ENCODE measurements around the gene ABCE1.
"Not testable (repeated sequence)": the region's sequence is repeated elsewhere in the genome, so short reads cannot be mapped to it uniquely, and the experiment has no call there.

The ABCE1 gene

DNA sequence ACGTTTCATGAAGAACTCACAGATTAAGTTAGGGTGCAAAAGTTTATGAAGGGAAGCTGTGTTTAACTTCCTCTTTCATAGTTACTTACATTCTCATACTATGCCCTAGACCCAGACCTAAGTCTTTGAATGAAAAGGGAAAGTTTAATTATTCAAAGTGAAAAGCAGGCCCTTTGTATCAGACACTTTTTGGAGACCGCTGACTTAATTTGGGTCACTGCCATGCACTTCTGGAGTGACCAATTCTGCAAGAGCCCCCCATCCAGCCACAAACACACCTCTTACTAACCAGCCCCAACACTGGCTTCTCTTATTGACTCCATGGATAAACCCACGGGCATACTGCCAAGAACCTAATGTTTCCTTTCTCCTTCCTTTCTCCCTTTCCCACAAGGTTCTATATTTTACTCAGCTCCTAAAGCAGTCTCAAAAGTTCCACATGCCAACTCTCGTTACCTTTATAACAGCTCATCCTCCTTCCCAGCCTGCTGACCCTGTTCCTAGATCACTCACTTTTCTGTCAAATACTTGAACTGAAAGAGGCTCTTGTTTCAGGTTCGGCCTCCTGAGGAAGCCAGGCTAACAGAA, 34.5 kb downstream of the ABCE1 start:
- H3K27ac ChIP-seq (replicated peaks; ENCODE audit: low read length): no peak overlapping the region

DNA sequence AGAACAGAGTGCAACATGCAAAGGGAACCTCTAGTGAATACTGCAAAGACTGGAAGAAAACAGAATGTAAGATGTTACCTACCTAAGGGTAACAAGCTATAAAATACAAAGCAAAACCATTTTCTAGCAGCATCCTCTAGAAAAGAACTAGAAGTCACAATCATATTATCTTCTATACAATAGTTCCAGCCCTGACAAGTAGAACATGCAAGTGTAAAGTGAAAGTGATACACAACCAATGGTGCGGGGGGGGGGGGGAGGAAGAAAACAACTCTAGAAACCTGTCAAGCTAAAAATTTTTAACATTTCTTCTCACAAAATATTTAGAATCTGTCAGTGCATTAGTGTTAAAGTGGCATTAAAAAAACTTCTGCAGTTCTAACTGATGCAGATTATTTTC, 38.1 kb downstream of the ABCE1 start:
- H3K36me3 ChIP-seq (replicated peaks in 1 of 2; ENCODE audit: control insufficient read depth in 2 of 2, insufficient read depth in 2 of 2, low read length in 2 of 2): peaks cover 12 to 83% of the 10 kb centered on the region in 2 donors
- not testable (repeated sequence) for H2AFZ ChIP-seq (ENCODE audit: low read length); H3K79me1 ChIP-seq (ENCODE audit: low read depth, low read length); H2AK5ac ChIP-seq (ENCODE audit: low read depth, low read length); H2BK120ac ChIP-seq (ENCODE audit: low read depth, low read length); H3K9ac ChIP-seq (ENCODE audit: low read depth, low read length, poor library complexity); H3K9me3 ChIP-seq (replicated peaks in 1 of 2; ENCODE audit: control insufficient read depth in 2 of 2, insufficient read depth in 1 of 2, low read depth in 1 of 2, low read length in 2 of 2); H3K14ac ChIP-seq (ENCODE audit: low read length); H3K18ac ChIP-seq (ENCODE audit: low read length); DNase-seq (ENCODE audit: low spot score); H3K4me2 ChIP-seq (ENCODE audit: insufficient read depth, low read length, poor library complexity, severe bottlenecking); H4K8ac ChIP-seq (ENCODE audit: low read depth, low read length); H2BK15ac ChIP-seq (ENCODE audit: low read length); H3K27ac ChIP-seq (replicated peaks; ENCODE audit: low read length); H3K4me3 ChIP-seq (ENCODE audit: low read length in 2 of 2); H3K4me1 ChIP-seq (ENCODE audit: control insufficient read depth in 2 of 2, insufficient read depth in 1 of 2, low read depth in 1 of 2, low read length in 2 of 2); H3K23ac ChIP-seq (ENCODE audit: low read depth, low read length, poor library complexity); H2BK12ac ChIP-seq (ENCODE audit: low read length); H3K4ac ChIP-seq (ENCODE audit: low read length); H3K27me3 ChIP-seq (ENCODE audit: control insufficient read depth in 3 of 3, insufficient read depth in 3 of 3, low read depth in 1 of 3, low read length in 3 of 3); H4K91ac ChIP-seq (ENCODE audit: low read depth, low read length, poor library complexity); H2BK5ac ChIP-seq (ENCODE audit: low read length)
- WGBS, 2 donors (ENCODE audit: extremely low coverage in 2 of 2, insufficient read length in 2 of 2, insufficient replicate concordance in 1 of 2): no CpG with 5 or more reads among the region's 1 CpG

More for the DNA sequence above, 34.5 kb downstream of the ABCE1 start:
- no peak for DNase-seq (ENCODE audit: low spot score)
- Histone ChIP-seq H2BK120ac (ENCODE audit: low read depth, low read length) (no peak overlapping the region), H3K4me2 (ENCODE audit: insufficient read depth, low read length, poor library complexity, severe bottlenecking) (no peak overlapping the region), H2AK5ac (ENCODE audit: low read depth, low read length) (no peak overlapping the region), H2BK12ac (ENCODE audit: low read length) (no peak overlapping the region), H2AFZ (ENCODE audit: low read length) (no peak overlapping the region), H3K4me1 (ENCODE audit: control insufficient read depth in 2 of 2, insufficient read depth in 1 of 2, low read depth in 1 of 2, low read length in 2 of 2) (no peaks in the 10 kb centered on the region), H3K79me1 (ENCODE audit: low read depth, low read length) (no peaks in the 10 kb centered on the region), H3K23ac (ENCODE audit: low read depth, low read length, poor library complexity) (no peak overlapping the region), H2BK15ac (ENCODE audit: low read length) (no peak overlapping the region), H3K27me3 (ENCODE audit: control insufficient read depth in 3 of 3, insufficient read depth in 3 of 3, low read depth in 1 of 3, low read length in 3 of 3) (peaks cover 0 to 2% (median 0%) of the 10 kb centered on the region in 3 experiments), H4K8ac (ENCODE audit: low read depth, low read length) (no peak overlapping the region), H3K36me3 (replicated peaks in 1 of 2; ENCODE audit: control insufficient read depth in 2 of 2, insufficient read depth in 2 of 2, low read length in 2 of 2) (peaks cover 2 to 84% of the 10 kb centered on the region in 2 donors), H3K4me3 (ENCODE audit: low read length in 2 of 2) (no peak overlapping the region), H3K18ac (ENCODE audit: low read length) (no peak overlapping the region), H3K9me3 (replicated peaks in 1 of 2; ENCODE audit: control insufficient read depth in 2 of 2, insufficient read depth in 1 of 2, low read depth in 1 of 2, low read length in 2 of 2) (no peaks in the 10 kb centered on the region), H3K14ac (ENCODE audit: low read length) (no peak overlapping the region), H4K91ac (ENCODE audit: low read depth, low read length, poor library complexity) (no peak overlapping the region), H3K4ac (ENCODE audit: low read length) (no peak overlapping the region), H3K9ac (ENCODE audit: low read depth, low read length, poor library complexity) (no peak overlapping the region), H2BK5ac (ENCODE audit: low read length) (no peak overlapping the region)
- no CpG with 5 or more reads among the region's 5 CpGs for WGBS, 2 donors (ENCODE audit: extremely low coverage in 2 of 2, insufficient read length in 2 of 2, insufficient replicate concordance in 1 of 2)

- H3K27me3 ChIP-seq (ENCODE audit: control insufficient read depth in 3 of 3, insufficient read depth in 3 of 3, low read depth in 1 of 3, low read length in 3 of 3): no peaks in the 10 kb centered on the region
- no peak overlapping the region for H2BK12ac ChIP-seq (ENCODE audit: low read length)
- H4K91ac ChIP-seq (ENCODE audit: low read depth, low read length, poor library complexity): no peak overlapping the region
- no peaks in the 10 kb centered on the region for H3K4me1 ChIP-seq (ENCODE audit: control insufficient read depth in 2 of 2, insufficient read depth in 1 of 2, low read depth in 1 of 2, low read length in 2 of 2)
- no peak overlapping the region for H2AK5ac ChIP-seq (ENCODE audit: low read depth, low read length)
- no peaks in the 10 kb centered on the region for H3K79me1 ChIP-seq (ENCODE audit: low read depth, low read length)
- no peak overlapping the region for H3K14ac ChIP-seq (ENCODE audit: low read length)
- no peak overlapping the region for H3K4ac ChIP-seq (ENCODE audit: low read length)
- H4K8ac ChIP-seq (ENCODE audit: low read depth, low read length): no peak overlapping the region
- DNase-seq (ENCODE audit: low spot score): no peak
- H2BK5ac ChIP-seq (ENCODE audit: low read length): no peak overlapping the region
- no peak overlapping the region for H3K4me3 ChIP-seq (ENCODE audit: low read length in 2 of 2)
- peaks cover 15 to 98% of the 10 kb centered on the region in 2 donors for H3K36me3 ChIP-seq (replicated peaks in 1 of 2; ENCODE audit: control insufficient read depth in 2 of 2, insufficient read depth in 2 of 2, low read length in 2 of 2)
- H3K27ac ChIP-seq (replicated peaks; ENCODE audit: low read length): no peak overlapping the region
- no peak overlapping the region for H2AFZ ChIP-seq (ENCODE audit: low read length)
- H2BK15ac ChIP-seq (ENCODE audit: low read length): no peak overlapping the region
- no CpG with 5 or more reads among the region's 3 CpGs for WGBS, 2 donors (ENCODE audit: extremely low coverage in 2 of 2, insufficient read length in 2 of 2, insufficient replicate concordance in 1 of 2)
- no peak overlapping the region for H3K4me2 ChIP-seq (ENCODE audit: insufficient read depth, low read length, poor library complexity, severe bottlenecking)
- H3K18ac ChIP-seq (ENCODE audit: low read length): no peak overlapping the region
- no peaks in the 10 kb centered on the region for H3K9me3 ChIP-seq (replicated peaks in 1 of 2; ENCODE audit: control insufficient read depth in 2 of 2, insufficient read depth in 1 of 2, low read depth in 1 of 2, low read length in 2 of 2)
- H3K9ac ChIP-seq (ENCODE audit: low read depth, low read length, poor library complexity): no peak overlapping the region
- H2BK120ac ChIP-seq (ENCODE audit: low read depth, low read length): no peak overlapping the region
- H3K23ac ChIP-seq (ENCODE audit: low read depth, low read length, poor library complexity): no peak overlapping the region
Observed at GRCh38 chr4:145148980-145149379, 50.9 kb downstream of the ABCE1 start.

DNA sequence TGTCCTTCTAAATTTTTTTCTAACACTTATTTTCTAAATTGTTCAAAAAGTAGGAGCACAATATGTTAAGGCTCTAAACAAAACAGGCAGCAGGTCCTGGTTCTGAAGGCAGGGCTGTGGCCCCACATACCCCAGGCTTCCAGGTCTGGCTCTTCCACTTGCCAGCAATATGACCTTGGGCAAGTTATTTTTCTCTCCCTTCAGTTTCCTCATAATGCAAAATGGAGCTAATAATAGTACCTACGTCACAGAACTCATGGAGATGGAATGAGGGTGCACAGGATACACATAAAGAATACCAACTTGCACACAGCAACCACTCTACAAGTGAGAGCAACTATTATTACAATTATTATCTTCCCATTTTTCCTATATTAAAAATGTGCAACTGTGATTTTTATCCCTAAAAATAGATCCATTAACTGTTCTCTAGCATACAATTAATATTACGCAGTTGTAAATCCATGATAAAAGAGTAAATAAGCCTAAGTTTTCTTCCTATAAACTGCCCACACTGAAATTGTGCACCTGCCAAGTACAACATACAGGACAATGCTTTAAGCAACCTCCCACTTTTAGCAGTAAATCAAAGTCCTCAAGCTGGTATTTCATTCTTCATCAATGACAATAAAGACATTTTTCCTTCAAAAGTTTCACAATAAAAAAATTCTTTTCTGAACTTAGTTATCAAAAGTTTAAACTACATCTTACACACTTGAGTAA, 55.2 kb downstream of the ABCE1 start:
- Histone ChIP-seq H3K79me1 (ENCODE audit: low read depth, low read length) (no peaks in the 10 kb centered on the region), H2AFZ (ENCODE audit: low read length) (no peak overlapping the region), H4K8ac (ENCODE audit: low read depth, low read length) (no peak overlapping the region), H3K4ac (ENCODE audit: low read length) (no peak overlapping the region), H3K14ac (ENCODE audit: low read length) (no peak overlapping the region), H3K4me2 (ENCODE audit: insufficient read depth, low read length, poor library complexity, severe bottlenecking) (no peak overlapping the region), H3K27ac (replicated peaks; ENCODE audit: low read length) (no peak overlapping the region), H2AK5ac (ENCODE audit: low read depth, low read length) (no peak overlapping the region), H3K9ac (ENCODE audit: low read depth, low read length, poor library complexity) (no peak overlapping the region), H3K4me1 (ENCODE audit: control insufficient read depth in 2 of 2, insufficient read depth in 1 of 2, low read depth in 1 of 2, low read length in 2 of 2) (no peaks in the 10 kb centered on the region), H3K23ac (ENCODE audit: low read depth, low read length, poor library complexity) (no peak overlapping the region), H3K9me3 (replicated peaks in 1 of 2; ENCODE audit: control insufficient read depth in 2 of 2, insufficient read depth in 1 of 2, low read depth in 1 of 2, low read length in 2 of 2) (no peaks in the 10 kb centered on the region), H3K36me3 (replicated peaks in 1 of 2; ENCODE audit: control insufficient read depth in 2 of 2, insufficient read depth in 2 of 2, low read length in 2 of 2) (peaks cover 8 to 91% of the 10 kb centered on the region in 2 donors), H3K27me3 (ENCODE audit: control insufficient read depth in 3 of 3, insufficient read depth in 3 of 3, low read depth in 1 of 3, low read length in 3 of 3) (no peaks in the 10 kb centered on the region), H3K4me3 (ENCODE audit: low read length in 2 of 2) (no peak overlapping the region), H2BK5ac (ENCODE audit: low read length) (no peak overlapping the region), H3K18ac (ENCODE audit: low read length) (no peak overlapping the region), H4K91ac (ENCODE audit: low read depth, low read length, poor library complexity) (no peak overlapping the region), H2BK15ac (ENCODE audit: low read length) (no peak overlapping the region), H2BK12ac (ENCODE audit: low read length) (no peak overlapping the region), H2BK120ac (ENCODE audit: low read depth, low read length) (no peak overlapping the region)
- no peak for DNase-seq (ENCODE audit: low spot score)
- no CpG with 5 or more reads among the region's 2 CpGs for WGBS, 2 donors (ENCODE audit: extremely low coverage in 2 of 2, insufficient read length in 2 of 2, insufficient replicate concordance in 1 of 2)
